SK-N-SH (cell line): ENCODE results near the gene SMC1B. TPM values are rescaled to one million over a fixed set of nuclear protein-coding genes. Genes with fewer than 3 reads are reported as not detected.
"Not testable (repeated sequence)": the region's sequence is repeated elsewhere in the genome, so short reads cannot be mapped to it uniquely, and the experiment has no call there.

Experiments used
- CTCF ChIA-PET: fragments of 300-600, 350-600 bp; formaldehyde crosslinking; extraction: SDS; loops from one replicate; lab custom pipeline; 2021; lab: Yijun Ruan, JAX
- POLR2A ChIA-PET: fragments of 350-600 bp; sonication (Branson Sonifier 250); formaldehyde crosslinking; extraction: SDS; loops from one replicate; lab custom pipeline; 2020; ENCODE audit warnings: antibody characterized with exemption, inconsistent platforms; lab: Yijun Ruan, JAX
- DNase-seq: peaks from one replicate; pipeline ENCODE4 v3.0.0; 2012
- H2AFZ ChIP-seq: fragments of 200-600 bp; sonication (generic); 2 replicates; pipeline ENCODE4 v1.8.1; 2016; ENCODE audit warnings: antibody characterized with exemption, mild to moderate bottlenecking, low read depth
- H3F3A ChIP-seq: fragments of 200-600 bp; sonication (generic); replicated peaks from 2 replicates; pipeline ENCODE3; 2016; ENCODE audit warnings: antibody characterized with exemption, mild to moderate bottlenecking; ENCODE audit not compliant: insufficient read depth
- H3K27ac ChIP-seq, 2 experiments: fragments of 200-500 bp in 1 of 2; fragments of 200-600 bp in 1 of 2; sonication (Bioruptor generic) in 1 of 2; sonication (generic), shearing (Covaris generic) in 1 of 2; 2 replicates each; pipeline versions ENCODE4 v1.5.1 to v1.6.1; 2014 to 2016; ENCODE audit warnings: low read depth in 2 of 2, inconsistent platforms in 1 of 2, low read length in 1 of 2, mild to moderate bottlenecking in 1 of 2, mixed read lengths in 1 of 2
- H3K27me3 ChIP-seq: fragments of 200-600 bp; sonication (generic), shearing (Covaris generic); 2 replicates; pipeline ENCODE4 v1.6.1; 2016; ENCODE audit warnings: mixed run types; ENCODE audit not compliant: insufficient read depth
- H3K36me3 ChIP-seq, 2 experiments: fragments of 200-500 bp in 1 of 2; fragments of 200-600 bp in 1 of 2; sonication (Bioruptor generic) in 1 of 2; sonication (generic) in 1 of 2; replicated peaks in 1 of 2; 2 replicates each; pipeline versions ENCODE3 to v1.5.1; 2014 to 2016; ENCODE audit warnings: low read length in 1 of 2, mild to moderate bottlenecking in 1 of 2; ENCODE audit not compliant: insufficient read depth in 2 of 2, control insufficient read depth in 1 of 2
- H3K4me1 ChIP-seq, 2 experiments: fragments of 200-500 bp in 1 of 2; fragments of 200-600 bp in 1 of 2; sonication (Bioruptor generic) in 1 of 2; sonication (generic), shearing (Covaris generic) in 1 of 2; 2 replicates each; pipeline versions ENCODE4 v1.5.1 to v1.6.1; 2014 to 2016; ENCODE audit warnings: low read depth in 1 of 2, low read length in 1 of 2, mixed run types in 1 of 2; ENCODE audit not compliant: insufficient read depth in 2 of 2, control insufficient read depth in 1 of 2
- H3K4me2 ChIP-seq: fragments of 200-600 bp; sonication (generic), shearing (Covaris generic); 2 replicates; pipeline ENCODE4 v1.6.1; 2017; ENCODE audit warnings: mixed run types
- H3K4me3 ChIP-seq, 2 experiments: fragments of 200-500 bp in 1 of 2; fragments of 200-600 bp in 1 of 2; sonication (Bioruptor generic) in 1 of 2; sonication (generic), shearing (Covaris generic) in 1 of 2; 2 replicates each; pipeline versions ENCODE4 v1.5.1 to v1.8.1; 2014 to 2016; ENCODE audit warnings: low read depth in 2 of 2, inconsistent platforms in 1 of 2, low read length in 1 of 2, mild to moderate bottlenecking in 1 of 2, mixed read lengths in 1 of 2, moderate library complexity in 1 of 2
- H3K79me2 ChIP-seq: fragments of 200-600 bp; sonication (generic); 2 replicates; pipeline ENCODE4 v1.8.1; 2017; ENCODE audit warnings: mild to moderate bottlenecking; ENCODE audit not compliant: insufficient read depth
- H3K9ac ChIP-seq: fragments of 200-600 bp; sonication (generic); 2 replicates; pipeline ENCODE4 v1.6.1; 2017; ENCODE audit warnings: mixed run types
- H3K9me2 ChIP-seq: fragments of 200-600 bp; sonication (generic); 2 replicates; pipeline ENCODE4 v1.6.1; 2017; ENCODE audit warnings: mixed run types
- H3K9me3 ChIP-seq: fragments of 200-600 bp; sonication (generic); 2 replicates; pipeline ENCODE4 v1.6.1; 2017; ENCODE audit warnings: mixed run types, mild to moderate bottlenecking, moderate library complexity
- H4K20me1 ChIP-seq: fragments of 200-600 bp; sonication (generic); 2 replicates; pipeline ENCODE4 v1.6.1; 2017; ENCODE audit warnings: mild to moderate bottlenecking, mixed run types; ENCODE audit not compliant: insufficient read depth
- CHD2 ChIP-seq: fragments of 150-350 bp; IDR thresholded peaks from 2 replicates; pipeline ENCODE4 v1.6.1; 2018; ENCODE audit warnings: low read length; ENCODE audit not compliant: partially characterized antibody
- CTCF ChIP-seq: fragments of 200-600 bp; sonication (generic); IDR thresholded peaks from 2 replicates; pipeline ENCODE4 v1.6.1; 2017; ENCODE audit warnings: antibody characterized with exemption, mild to moderate bottlenecking, moderate library complexity
- ELF1 ChIP-seq: IDR thresholded peaks from 2 replicates; pipeline ENCODE4 v1.4.0; 2012
- FOSL2 ChIP-seq: IDR thresholded peaks from 2 replicates; pipeline ENCODE4 v1.4.0; 2012; ENCODE audit warnings: low read depth, mild to moderate bottlenecking, moderate library complexity, borderline replicate concordance
- FOXJ3 ChIP-seq: sonication (generic); formaldehyde crosslinking; IDR thresholded peaks from 2 replicates; pipeline ENCODE4 v1.5.1; 2020; ENCODE audit warnings: mild to moderate bottlenecking, missing genetic modification reagents
- FOXM1 ChIP-seq: IDR thresholded peaks from 2 replicates; pipeline ENCODE4 v1.4.0; 2012; ENCODE audit warnings: low read depth, mild to moderate bottlenecking
- GABPA ChIP-seq: IDR thresholded peaks from 2 replicates; pipeline ENCODE4 v1.4.0; 2012; ENCODE audit warnings: low read depth, mild to moderate bottlenecking
- IRF3 ChIP-seq: fragments of 150-350 bp; IDR thresholded peaks from 2 replicates; pipeline ENCODE4 v1.6.1; 2016; ENCODE audit warnings: mild to moderate bottlenecking, low read depth, low read length
- JUND ChIP-seq: IDR thresholded peaks from 2 replicates; pipeline ENCODE4 v1.4.0; 2012
- MAX ChIP-seq: IDR thresholded peaks from 2 replicates; pipeline ENCODE4 v1.4.0; 2012; ENCODE audit warnings: low read depth
- MEF2A ChIP-seq: IDR thresholded peaks from 2 replicates; pipeline ENCODE4 v1.4.0; 2012; ENCODE audit warnings: low read depth, borderline replicate concordance
- MXI1 ChIP-seq: IDR thresholded peaks from 2 replicates; pipeline ENCODE4 v1.6.1; 2012; ENCODE audit warnings: mild to moderate bottlenecking, low read depth, low read length, improper control_type of control experiment
- NFIC ChIP-seq: IDR thresholded peaks from 2 replicates; pipeline ENCODE4 v1.4.0; 2012; ENCODE audit warnings: borderline replicate concordance
- NRF1 ChIP-seq: IDR thresholded peaks from 2 replicates; pipeline ENCODE4 v1.6.1; 2012; ENCODE audit warnings: low read depth, mild to moderate bottlenecking, low read length
- PBX3 ChIP-seq: IDR thresholded peaks from 2 replicates; pipeline ENCODE4; 2012
- POLR2AphosphoS5 ChIP-seq: IDR thresholded peaks from 2 replicates; pipeline ENCODE4 v1.6.1; 2012; ENCODE audit warnings: low read depth, low read length
- RAD21 ChIP-seq: IDR thresholded peaks from 2 replicates; pipeline ENCODE4 v1.6.1; 2012; ENCODE audit warnings: mild to moderate bottlenecking, low read length
- RFX5 ChIP-seq: IDR thresholded peaks from 2 replicates; pipeline ENCODE4 v1.6.1; 2012; ENCODE audit warnings: mild to moderate bottlenecking, improper control_type of control experiment, low read length
- RXRA ChIP-seq: IDR thresholded peaks from 2 replicates; pipeline ENCODE4 v1.4.0; 2012; ENCODE audit warnings: low read depth, mild to moderate bottlenecking, borderline replicate concordance
- SMC3 ChIP-seq: IDR thresholded peaks from 2 replicates; pipeline ENCODE4 v1.6.1; 2012; ENCODE audit warnings: low read depth, low read length, improper control_type of control experiment
- TAF1 ChIP-seq: IDR thresholded peaks from 2 replicates; pipeline ENCODE4 v1.6.1; 2012; ENCODE audit warnings: low read depth, mild to moderate bottlenecking, low read length, moderate library complexity, borderline replicate concordance
- USF1 ChIP-seq: IDR thresholded peaks from 2 replicates; pipeline ENCODE4 v1.4.0; 2012; ENCODE audit warnings: low read depth, borderline replicate concordance
- YY1 ChIP-seq: IDR thresholded peaks from 2 replicates; pipeline ENCODE4 v1.4.0; 2012; ENCODE audit warnings: low read depth, mild to moderate bottlenecking
- WGBS: methylation state at CpG from one replicate; pipeline ENCODE4 v1.1.6; 2017; ENCODE audit warnings: low lambda C conversion rate; 5-methylcytosine and 5-hydroxymethylcytosine counted together
- polyA plus RNA-seq, 3 experiments: library from polyadenylated mRNA; depleted of rRNA; stranded (reverse); fragments of >200 nt; gene quantifications; 2 replicates each; pipeline ENCODE4 v1.2.3, GENCODE V29; 2012

The SMC1B gene
- polyA plus RNA-seq, 1 of the 3 experiments (the other 2 are of a cell fraction), result not detected

GRCh38 chr22:45450921-45451651 is 37.7 kb upstream of the SMC1B start (continued):
- TF ChIP-seq CTCF (no peak), MEF2A (peak; percentile 36; the same call in 1 of the 2 replicates), RAD21 (no peak), IRF3 (no peak), TAF1 (no peak), CHD2 (no peak), FOXJ3 (CRISPR knock-in tag) (no peak), YY1 (peak; percentile 12; the same call in 1 of the 2 replicates)
- TF ChIP-seq, all 33 proteins: peak for 14

- Histone ChIP-seq H3K9me2 (no peaks in the 10 kb centered on the region), H3F3A (peaks cover 16% of the 10 kb centered on the region), H2AFZ (no peak overlapping the region), H3K4me1 (peaks cover 20 to 30% of the 10 kb centered on the region in 2 experiments; a peak in 3 of 4 replicates), H3K4me2 (peak overlapping the region; percentile 51; the same call in 1 of the 2 replicates), H3K4me3 (no peak overlapping the region), H3K36me3 (no peaks in the 10 kb centered on the region), H3K79me2 (no peaks in the 10 kb centered on the region), H3K9me3 (no peaks in the 10 kb centered on the region), H3K27ac (peak overlapping the region; percentile 81 to 89)
- ChIA-PET POLR2A (no interaction called here), CTCF (no interaction called here)
- WGBS, result 87% methylated on average over 12 of the region's 16 CpGs
- no peak for DNase-seq
- no peak for TF ChIP-seq JUND
- TF ChIP-seq POLR2AphosphoS5, result no peak
- no peak for TF ChIP-seq USF1
- TF ChIP-seq RFX5, result no peak
- no peak for TF ChIP-seq GABPA
- TF ChIP-seq MXI1, result no peak
- no peak for TF ChIP-seq SMC3
- TF ChIP-seq NRF1, result no peak
- TF ChIP-seq MAX, result no peak
- no peak for TF ChIP-seq FOSL2
- no peak for TF ChIP-seq FOXM1
- no peak for TF ChIP-seq CHD2
- TF ChIP-seq ELF1, result no peak
- no peak for TF ChIP-seq RXRA
- no peak for TF ChIP-seq NFIC
- TF ChIP-seq PBX3, result no peak
- TF ChIP-seq, all 33 proteins: peak for 0
- no peaks in the 10 kb centered on the region for H4K20me1 ChIP-seq
- no peak overlapping the region for H3K9ac ChIP-seq
- no peaks in the 10 kb centered on the region for H3K27me3 ChIP-seq
Measured at GRCh38 chr22:45450101-45450785, 36.8 kb upstream of the SMC1B start.

GRCh38 chr22:45449442-45449841 is 36.0 kb upstream of the SMC1B start:
- H3K9me3 ChIP-seq, H3K4me3 ChIP-seq, H3K79me2 ChIP-seq, H3K27me3 ChIP-seq, DNase-seq, H3K4me2 ChIP-seq, H3K9ac ChIP-seq, H2AFZ ChIP-seq, POLR2A ChIA-PET, CTCF ChIA-PET, H3K27ac ChIP-seq, H3K36me3 ChIP-seq, H4K20me1 ChIP-seq, H3K9me2 ChIP-seq: not testable (repeated sequence)
- Histone ChIP-seq H3F3A (peaks cover 16% of the 10 kb centered on the region), H3K4me1 (peaks cover 20 to 24% of the 10 kb centered on the region in 2 experiments; a peak in 3 of 4 replicates)
- WGBS, result 92% methylated on average over 5 of the region's 5 CpGs
